A673 (cell line): ENCODE results near the gene TRIP4.

Experiments used
- CTCF ChIP-seq: fragments of 300-800, 200-600 bp; sonication (generic); conservative IDR thresholded peaks from 2 replicates; pipeline ENCODE4 v1.5.1; 2017; ENCODE audit warnings: low read depth, mild to moderate bottlenecking, antibody characterized with exemption, low read length, moderate library complexity, mixed read lengths
- EZH2 ChIP-seq: fragments of 200-600 bp; sonication (generic); IDR thresholded peaks from 2 replicates; pipeline ENCODE4 v1.6.1; 2017; ENCODE audit warnings: borderline replicate concordance, low read depth, mild to moderate bottlenecking, mixed read lengths, antibody characterized with exemption, low read length; ENCODE audit not compliant: poor library complexity, severe bottlenecking

- no peak for TF ChIP-seq CTCF
- no peak for TF ChIP-seq EZH2
These were observed 36.4 kb upstream of the TRIP4 start for GRCh38 chr15:64351265-64351664.
